Activated T-cell treated with anti-CD3 and anti-CD28 coated beads, Interleukin-2, amount 50 U/mL, for 24 hours (primary cell): Measurements from ENCODE around the gene PHRF1.

Experiments used
- DNase-seq: peaks from one replicate; pipeline ENCODE4 v3.0.0-alpha.2; 2020
- H3K27ac Mint-ChIP-seq: 2 replicates; pipeline ENCODE4 v1.8.0; 2020; ENCODE audit warnings: mild to moderate bottlenecking, mixed read lengths
- H3K27me3 Mint-ChIP-seq: 2 replicates; pipeline ENCODE4 v1.8.0; 2020; ENCODE audit warnings: mixed read lengths
- H3K36me3 Mint-ChIP-seq: 2 replicates; pipeline ENCODE4 v1.8.0; 2020; ENCODE audit warnings: low read depth, mixed read lengths
- H3K4me1 Mint-ChIP-seq: 2 replicates; pipeline ENCODE4 v1.8.0; 2020; ENCODE audit warnings: low read depth, mixed read lengths
- H3K4me3 Mint-ChIP-seq: 2 replicates; pipeline ENCODE4 v1.8.0; 2020; ENCODE audit warnings: mild to moderate bottlenecking, moderate library complexity, mixed read lengths
- H3K9me3 Mint-ChIP-seq: 2 replicates; pipeline ENCODE4 v1.8.0; 2020; ENCODE audit warnings: mixed read lengths

PHRF1 gene

DNA sequence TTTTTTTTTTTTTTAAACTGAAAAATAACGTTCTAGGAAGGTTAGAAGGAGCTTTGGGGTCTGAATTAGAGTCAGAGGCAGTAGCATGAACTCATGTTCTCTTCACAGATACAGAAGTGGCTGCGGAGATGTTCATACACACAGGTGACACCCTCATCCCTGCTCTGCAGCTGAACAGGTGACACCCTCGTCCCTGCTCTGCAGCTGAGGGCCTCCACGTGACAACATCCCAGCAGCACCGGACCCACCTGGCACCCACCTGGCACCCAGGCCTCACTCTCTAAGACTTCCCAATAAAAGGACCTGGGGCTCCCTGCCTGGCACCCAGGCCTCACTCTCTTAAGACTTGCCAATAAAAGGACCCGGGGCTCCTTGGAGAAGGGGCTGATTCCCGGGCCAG, 80.6 kb downstream of the PHRF1 start:
- H3K27me3 Mint-ChIP-seq: no peaks in the 10 kb centered on the region
- no peak overlapping the region for H3K27ac Mint-ChIP-seq
- H3K4me3 Mint-ChIP-seq: no peak overlapping the region
- no peak for DNase-seq
- no peaks in the 10 kb centered on the region for H3K4me1 Mint-ChIP-seq
- H3K36me3 Mint-ChIP-seq: peaks cover 70% of the 10 kb centered on the region
- no peaks in the 10 kb centered on the region for H3K9me3 Mint-ChIP-seq

DNA sequence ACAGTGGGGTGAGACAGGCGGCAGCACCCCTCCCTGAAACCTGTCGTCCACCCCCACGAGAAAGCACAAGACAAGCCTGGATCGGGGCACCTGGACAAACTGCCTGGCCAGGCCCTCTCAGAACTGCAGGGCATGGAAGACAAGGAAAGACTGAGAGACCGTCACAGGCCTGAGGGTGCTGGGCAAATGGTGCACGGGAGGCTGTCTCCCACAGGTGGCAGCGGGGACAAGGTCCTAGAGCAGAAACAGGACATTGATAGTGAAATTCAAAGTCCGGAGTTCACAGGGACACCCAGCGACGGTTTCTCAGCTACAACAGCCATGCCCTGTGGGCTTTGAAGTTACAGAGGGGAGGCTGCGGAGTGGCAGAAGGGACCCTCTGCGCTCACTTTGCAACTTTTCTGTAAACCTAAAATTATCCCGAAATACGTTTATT, 81.4 kb downstream of the PHRF1 start:
- H3K27ac Mint-ChIP-seq: no peak overlapping the region
- DNase-seq: no peak
- H3K27me3 Mint-ChIP-seq: no peaks in the 10 kb centered on the region
- no peak overlapping the region for H3K4me3 Mint-ChIP-seq
- no peaks in the 10 kb centered on the region for H3K9me3 Mint-ChIP-seq
- peaks cover 70% of the 10 kb centered on the region for H3K36me3 Mint-ChIP-seq
- no peaks in the 10 kb centered on the region for H3K4me1 Mint-ChIP-seq

DNA sequence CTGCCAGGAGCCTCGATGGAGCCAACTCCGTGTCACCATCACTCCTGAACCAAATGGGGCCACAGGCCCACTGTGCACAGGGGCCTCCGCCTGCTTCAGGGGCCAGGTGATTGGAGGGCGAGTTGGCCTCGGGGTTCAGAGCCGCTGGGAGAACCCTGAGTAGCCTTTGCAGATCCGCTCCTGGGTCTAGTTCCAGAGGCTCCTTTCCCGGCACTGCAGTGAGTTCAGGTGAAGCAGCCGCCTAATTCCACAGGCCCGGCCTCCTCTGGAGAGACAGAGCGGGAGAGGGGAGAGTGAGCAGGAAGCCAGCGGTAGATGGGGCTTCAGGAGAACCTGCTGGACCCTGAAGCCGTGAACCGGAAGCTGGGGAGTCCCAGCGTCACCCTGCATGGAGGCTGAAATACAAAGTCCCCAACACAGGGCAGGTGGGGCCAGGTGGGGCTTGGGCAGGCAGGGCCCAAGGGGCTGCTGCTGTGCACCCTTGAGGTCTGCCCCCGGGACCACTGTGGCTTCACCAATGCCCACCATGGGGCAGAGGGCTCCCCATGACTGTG, 83.3 kb downstream of the PHRF1 start:
- Mint-ChIP-seq H3K36me3 (peaks cover 71% of the 10 kb centered on the region), H3K27ac (no peak overlapping the region), H3K27me3 (no peaks in the 10 kb centered on the region), H3K4me3 (no peak overlapping the region), H3K4me1 (no peaks in the 10 kb centered on the region), H3K9me3 (no peaks in the 10 kb centered on the region)
- no peak for DNase-seq

DNA sequence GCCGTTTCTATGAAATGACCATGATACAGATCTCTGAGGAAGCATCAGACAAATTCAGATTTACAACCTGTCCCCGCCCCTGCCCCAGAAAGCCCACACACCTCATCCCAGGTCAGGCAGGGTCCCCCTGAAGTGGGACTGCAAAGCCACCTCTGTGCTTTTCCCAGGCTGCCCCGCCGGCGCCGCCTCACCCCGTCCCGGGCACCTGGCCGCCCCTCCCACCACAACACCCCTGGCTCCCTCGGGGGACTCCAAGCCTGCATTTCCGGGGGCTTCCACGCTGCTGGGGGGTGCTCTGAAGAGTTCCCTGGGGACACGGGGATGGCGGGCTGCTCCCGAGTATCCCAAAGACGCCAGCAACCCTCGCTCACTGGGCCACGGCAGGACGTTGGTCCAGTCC, 84.0 kb downstream of the PHRF1 start:
- Mint-ChIP-seq H3K36me3 (peaks cover 67% of the 10 kb centered on the region), H3K27ac (no peak overlapping the region), H3K4me1 (no peaks in the 10 kb centered on the region), H3K27me3 (no peaks in the 10 kb centered on the region), H3K4me3 (no peak overlapping the region), H3K9me3 (no peaks in the 10 kb centered on the region)
- DNase-seq: no peak

DNA sequence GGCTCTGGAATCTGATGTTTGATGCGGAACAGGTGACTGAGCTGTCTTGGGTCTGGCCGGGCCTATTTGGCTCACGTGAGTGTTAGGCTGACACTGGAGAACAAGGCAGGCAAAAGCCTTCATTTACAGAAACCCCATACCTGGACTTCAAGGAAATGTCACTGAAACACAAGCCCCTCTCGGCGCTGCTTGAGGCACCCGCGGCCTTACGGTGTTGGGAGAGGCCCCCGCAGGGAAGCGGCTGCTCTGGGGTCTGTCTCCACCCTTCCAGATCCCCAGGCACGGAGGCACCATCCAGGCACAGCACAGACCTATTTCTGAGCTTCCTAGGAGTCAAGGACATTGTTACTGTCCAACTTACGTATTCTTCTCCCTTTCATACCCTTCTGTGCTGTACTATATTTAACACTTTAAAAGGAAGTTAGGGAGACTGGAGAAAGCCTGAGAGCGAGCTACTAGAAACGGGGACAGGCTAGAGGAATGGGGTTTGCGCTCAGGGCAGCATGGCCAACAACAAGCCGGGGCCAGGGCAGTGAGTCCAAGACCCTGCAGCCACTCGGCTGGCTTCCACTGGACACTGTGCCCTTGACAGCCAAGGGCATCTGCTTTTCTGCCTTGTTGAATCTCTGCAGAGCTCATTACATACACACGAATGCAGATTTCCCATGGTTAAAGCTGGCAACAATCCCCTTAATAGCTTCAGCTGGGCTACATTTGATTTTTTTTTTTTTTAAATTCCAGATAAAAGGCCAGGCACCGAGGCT, 84.6 kb downstream of the PHRF1 start:
- Mint-ChIP-seq H3K9me3 (no peaks in the 10 kb centered on the region), H3K36me3 (peaks cover 70% of the 10 kb centered on the region), H3K27me3 (no peaks in the 10 kb centered on the region), H3K4me3 (no peak overlapping the region), H3K4me1 (no peaks in the 10 kb centered on the region), H3K27ac (no peak overlapping the region)
- no peak for DNase-seq
